Hematopoietic multipotent progenitor cell treated with erythropoietin and hydrocortisone succinate and interleukin-3 and kit ligand, for 17 days (in vitro differentiated cells): ENCODE measurements around the gene MYO19.
"Not testable (repeated sequence)": the region's sequence is repeated elsewhere in the genome, so short reads cannot be mapped to it uniquely, and the experiment has no call there.

Experiments
- DNase-seq: peaks from one replicate; pipeline ENCODE4 v3.0.0-alpha.2; 2015; ENCODE audit warnings: low spot score

Gene MYO19

GRCh38 chr17:36529121-36529520, 5.5 kb downstream of the MYO19 start:
- no peak for DNase-seq

GRCh38 chr17:36527621-36528250, 6.9 kb downstream of the MYO19 start:
- DNase-seq: no peak

- DNase-seq: no peak
Measured at GRCh38 chr17:36525888-36526287, 8.8 kb downstream of the MYO19 start.

GRCh38 chr17:36525113-36525512, 9.6 kb downstream of the MYO19 start:
- DNase-seq: no peak

GRCh38 chr17:36524428-36524876, 10.2 kb downstream of the MYO19 start:
- DNase-seq: no peak

- DNase-seq: no peak
Measured at GRCh38 chr17:36523113-36523512, 11.6 kb downstream of the MYO19 start.

GRCh38 chr17:36515837-36516236, 18.8 kb downstream of the MYO19 start:
- no peak for DNase-seq

- DNase-seq: no peak
Measured at GRCh38 chr17:36514856-36515255, 19.8 kb downstream of the MYO19 start.

GRCh38 chr17:36512641-36513040, 22.0 kb downstream of the MYO19 start:
- no peak for DNase-seq

GRCh38 chr17:36511216-36511615, 23.5 kb downstream of the MYO19 start:
- no peak for DNase-seq

- no peak for DNase-seq
Measured at GRCh38 chr17:36510636-36511035, 24.0 kb downstream of the MYO19 start.

- DNase-seq: no peak
Measured at GRCh38 chr17:36509272-36509985, 25.2 kb downstream of the MYO19 start.

GRCh38 chr17:36508439-36508838, 26.2 kb downstream of the MYO19 start:
- DNase-seq: not testable (repeated sequence)

- DNase-seq: no peak
Measured at GRCh38 chr17:36507266-36507665, 27.4 kb downstream of the MYO19 start.

- DNase-seq: no peak
Measured at GRCh38 chr17:36506831-36507230, 27.8 kb downstream of the MYO19 start.

GRCh38 chr17:36506249-36506826, 28.3 kb downstream of the MYO19 start:
- no peak for DNase-seq

- no peak for DNase-seq
Measured at GRCh38 chr17:36505171-36505570, 29.5 kb downstream of the MYO19 start.

GRCh38 chr17:36504156-36504545, 30.5 kb downstream of the MYO19 start:
- no peak for DNase-seq

- no peak for DNase-seq
Measured at GRCh38 chr17:36503456-36504155, 31.1 kb downstream of the MYO19 start.

GRCh38 chr17:36501963-36502362, 32.7 kb downstream of the MYO19 start:
- DNase-seq: no peak

- no peak for DNase-seq
Measured at GRCh38 chr17:36501351-36501750, 33.3 kb downstream of the MYO19 start.

GRCh38 chr17:36500745-36501225, 33.9 kb downstream of the MYO19 start:
- DNase-seq: no peak
